CD4-positive, alpha-beta T cell (primary cell): ENCODE data around the gene CHCHD2. TPM values are rescaled to one million over a fixed set of nuclear protein-coding genes. Genes with fewer than 3 reads are reported as not detected.

Source experiments
- ATAC-seq: fragments of 200-7000 bp; cut with Tn5 transposase; one replicate; pipeline ENCODE4 v1.10.0; 2022; ENCODE audit warnings: mild to moderate bottlenecking; ENCODE audit not compliant: poor library complexity
- CTCF ChIA-PET: fragments of 350-600 bp; sonication (Branson Sonifier 250); formaldehyde crosslinking; loops from one replicate; lab custom pipeline; 2021; ENCODE audit warnings: antibody characterized with exemption, inconsistent platforms; lab: Charles Lee
- POLR2A ChIA-PET: fragments of 350-600 bp; sonication (Branson Sonifier 250); formaldehyde crosslinking; loops from one replicate; lab custom pipeline; 2021; ENCODE audit warnings: antibody characterized with exemption, inconsistent platforms; lab: Charles Lee
- DNase-seq, 14 experiments: peaks; one replicate each; pipeline ENCODE4 v3.0.0-alpha.2; 2013 to 2020; ENCODE audit warnings: mixed read lengths in 2 of 14
- H3K27ac ChIP-seq, 2 donors: one replicate each; pipeline versions ENCODE4 v1.5.1 to v1.7.0; 2013; ENCODE audit warnings: low read length in 2 of 2, low read depth in 1 of 2, mild to moderate bottlenecking in 1 of 2
- H3K27me3 ChIP-seq, 2 experiments: 1 replicate in 1 of 2; 2 replicates in 1 of 2; pipeline versions ENCODE4 v1.6.1 to v1.7.0; 2013; ENCODE audit warnings: low read length in 2 of 2, control low read depth in 1 of 2, mild to moderate bottlenecking in 1 of 2, moderate library complexity in 1 of 2; ENCODE audit not compliant: insufficient read depth in 2 of 2, control insufficient read depth in 1 of 2
- H3K36me3 ChIP-seq: one replicate; pipeline ENCODE4 v1.6.1; 2013; ENCODE audit warnings: low read length, control low read depth; ENCODE audit not compliant: insufficient read depth
- H3K4me1 ChIP-seq: one replicate; pipeline ENCODE4 v1.6.1; 2013; ENCODE audit warnings: low read length, control low read depth; ENCODE audit not compliant: insufficient read depth
- H3K4me3 ChIP-seq: one replicate; pipeline ENCODE4 v1.5.1; 2013; ENCODE audit warnings: mild to moderate bottlenecking, low read length, moderate library complexity
- H3K9me3 ChIP-seq, 2 experiments: 1 replicate in 1 of 2; 2 replicates in 1 of 2; pipeline versions ENCODE4 v1.6.1 to v1.7.0; 2013; ENCODE audit warnings: low read length in 2 of 2, mild to moderate bottlenecking in 2 of 2, control low read depth in 1 of 2, moderate library complexity in 1 of 2; ENCODE audit not compliant: control insufficient read depth in 1 of 2, insufficient read depth in 1 of 2
- H3K27ac Mint-ChIP-seq: one replicate; pipeline ENCODE4 v1.8.0; 2020; ENCODE audit warnings: mixed read lengths
- H3K27me3 Mint-ChIP-seq: one replicate; pipeline ENCODE4 v1.8.0; 2021; ENCODE audit warnings: mixed read lengths
- H3K36me3 Mint-ChIP-seq: one replicate; pipeline ENCODE4 v1.8.0; 2021; ENCODE audit warnings: low read depth, mixed read lengths
- H3K4me1 Mint-ChIP-seq: one replicate; pipeline ENCODE4 v1.8.0; 2021; ENCODE audit warnings: low read depth, mixed read lengths
- H3K4me3 Mint-ChIP-seq: one replicate; pipeline ENCODE4 v1.8.0; 2020; ENCODE audit warnings: mild to moderate bottlenecking, mixed read lengths
- H3K9me3 Mint-ChIP-seq: one replicate; pipeline ENCODE4 v1.8.0; 2020; ENCODE audit warnings: mixed read lengths
- intact Hi-C, 2 experiments: fragments of 100-400 bp; cut with DNase I in 1 of 2; cut with micrococcal nuclease in 1 of 2; formaldehyde crosslinking; loops; one replicate each; pipeline versions ENCODE4 v1.15.1 to v1.9.0; 2023 to 2025; cut with DNase I, micrococcal nuclease
- total RNA-seq, 174 experiments: library from RNA in 2 of 174; stranded (reverse) in 2 of 174; gene quantifications; one replicate each; pipeline ENCODE4 v1.2.3 and lab custom pipeline; 2021 to 2026
- TF ChIP-seq, protein P1 (sequence below): fragments of 200-600 bp; IDR thresholded peaks from one replicate; pipeline ENCODE4 v1.8.0; 2022; ENCODE audit warnings: antibody characterized with exemption, mild to moderate bottlenecking

CHCHD2 gene
- total RNA-seq, 2 experiments from 2014 or later = 250 to 252 TPM

- Histone ChIP-seq H3K27ac (no peak overlapping the region), H3K27me3 (no peaks in the 10 kb centered on the region), H3K9me3 (no peaks in the 10 kb centered on the region), H3K4me3 (no peak overlapping the region), H3K4me1 (no peaks in the 10 kb centered on the region), H3K36me3 (peaks cover 4% of the 10 kb centered on the region)
- ChIA-PET CTCF (interaction anchor here (0.7 kb wide), 1 partner anchor 623 kb away, joined by 4 read pairs; no protein-coding TSS in a partner anchor), POLR2A (no interaction called here)
- TF ChIP-seq, protein P1, sequence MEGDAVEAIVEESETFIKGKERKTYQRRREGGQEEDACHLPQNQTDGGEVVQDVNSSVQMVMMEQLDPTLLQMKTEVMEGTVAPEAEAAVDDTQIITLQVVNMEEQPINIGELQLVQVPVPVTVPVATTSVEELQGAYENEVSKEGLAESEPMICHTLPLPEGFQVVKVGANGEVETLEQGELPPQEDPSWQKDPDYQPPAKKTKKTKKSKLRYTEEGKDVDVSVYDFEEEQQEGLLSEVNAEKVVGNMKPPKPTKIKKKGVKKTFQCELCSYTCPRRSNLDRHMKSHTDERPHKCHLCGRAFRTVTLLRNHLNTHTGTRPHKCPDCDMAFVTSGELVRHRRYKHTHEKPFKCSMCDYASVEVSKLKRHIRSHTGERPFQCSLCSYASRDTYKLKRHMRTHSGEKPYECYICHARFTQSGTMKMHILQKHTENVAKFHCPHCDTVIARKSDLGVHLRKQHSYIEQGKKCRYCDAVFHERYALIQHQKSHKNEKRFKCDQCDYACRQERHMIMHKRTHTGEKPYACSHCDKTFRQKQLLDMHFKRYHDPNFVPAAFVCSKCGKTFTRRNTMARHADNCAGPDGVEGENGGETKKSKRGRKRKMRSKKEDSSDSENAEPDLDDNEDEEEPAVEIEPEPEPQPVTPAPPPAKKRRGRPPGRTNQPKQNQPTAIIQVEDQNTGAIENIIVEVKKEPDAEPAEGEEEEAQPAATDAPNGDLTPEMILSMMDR = no peak
- Mint-ChIP-seq H3K27me3 (no peaks in the 10 kb centered on the region), H3K9me3 (no peaks in the 10 kb centered on the region), H3K36me3 (peaks cover 28% of the 10 kb centered on the region), H3K27ac (no peak overlapping the region), H3K4me1 (no peaks in the 10 kb centered on the region), H3K4me3 (no peak overlapping the region)
- intact Hi-C loops = no loop called here
- ATAC-seq (no peak), DNase-seq (no peak)
These were observed 18.8 kb downstream of the CHCHD2 start for GRCh38 chr7:56087445-56087844.

DNA sequence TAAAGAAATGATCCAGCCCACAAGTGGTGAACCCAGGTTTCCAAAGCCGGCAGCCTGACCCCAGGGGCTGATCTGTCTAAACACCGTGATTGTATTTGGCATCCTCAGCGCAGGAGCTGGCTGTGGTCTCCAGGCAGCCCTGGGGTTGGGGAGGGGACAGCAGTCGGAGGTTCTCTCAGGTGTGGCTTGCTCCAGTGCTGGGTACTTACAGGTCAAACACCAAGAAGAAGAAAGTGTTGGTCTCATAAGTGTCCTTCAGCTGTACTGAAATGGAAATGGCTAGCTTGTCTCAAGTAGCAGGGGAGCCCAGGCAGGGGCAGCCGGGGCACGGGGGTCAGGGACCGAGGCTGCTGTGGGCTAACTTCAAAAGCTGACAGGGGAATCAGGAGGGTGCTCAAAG is 19.5 kb downstream of the CHCHD2 start:
- intact Hi-C loops = no loop called here
- CTCF ChIA-PET = no interaction called here
- H3K36me3 Mint-ChIP-seq = peaks cover 35% of the 10 kb centered on the region

GRCh38 chr7:56083150-56083785 is 23.0 kb downstream of the CHCHD2 start:
- intact Hi-C loops = no loop called here
- TF ChIP-seq, protein P1 = no peak
- Histone ChIP-seq H3K4me1 (no peaks in the 10 kb centered on the region), H3K36me3 (peaks cover 25% of the 10 kb centered on the region), H3K9me3 (no peaks in the 10 kb centered on the region), H3K4me3 (no peak overlapping the region), H3K27me3 (no peaks in the 10 kb centered on the region), H3K27ac (no peak overlapping the region)
- Mint-ChIP-seq H3K4me3 (no peak overlapping the region), H3K9me3 (no peaks in the 10 kb centered on the region), H3K27me3 (no peaks in the 10 kb centered on the region), H3K4me1 (no peaks in the 10 kb centered on the region), H3K27ac (no peak overlapping the region), H3K36me3 (peaks cover 46% of the 10 kb centered on the region)
- CTCF ChIA-PET = interaction anchor here (0.6 to 1.0 kb wide), 3 partner anchors 9 to 36 kb away, joined by 3 read pairs; no protein-coding TSS in a partner anchor
- POLR2A ChIA-PET = interaction anchor here (0.5 kb wide), 1 partner anchor 337 kb away, joined by 3 read pairs; no protein-coding TSS in a partner anchor
- DNase-seq (no peak), ATAC-seq (no peak)

More for the DNA sequence above, 19.5 kb downstream of the CHCHD2 start:
- no peaks in the 10 kb centered on the region for H3K9me3 ChIP-seq
- H3K4me1 Mint-ChIP-seq = no peaks in the 10 kb centered on the region
- H3K27ac Mint-ChIP-seq = no peak overlapping the region
- no peaks in the 10 kb centered on the region for H3K4me1 ChIP-seq
- H3K27me3 ChIP-seq = no peaks in the 10 kb centered on the region
- no peak overlapping the region for H3K4me3 ChIP-seq
- DNase-seq (no peak), ATAC-seq (no peak)
- TF ChIP-seq, protein P1 = no peak
- peaks cover 8% of the 10 kb centered on the region for H3K36me3 ChIP-seq
- no peaks in the 10 kb centered on the region for H3K9me3 Mint-ChIP-seq
- no peak overlapping the region for H3K4me3 Mint-ChIP-seq
- POLR2A ChIA-PET = no interaction called here
- H3K27ac ChIP-seq = no peak overlapping the region
- H3K27me3 Mint-ChIP-seq = no peaks in the 10 kb centered on the region
